NCI-H2196 treated with DMSO at 0.1 percent for 48 hours (cell line): ENCODE results near the gene P3R3URF.

Source experiments
- DNase-seq: peaks from one replicate; lab custom pipeline; 2025; ENCODE audit not compliant: unreplicated experiment; lab: John Stamatoyannopoulos, UW

The P3R3URF gene

GRCh38 chr1:46174448-46175231 is 1.6 kb downstream of the P3R3URF start, which contains the start of gene TSPAN1:
Gene TSPAN1 (plus strand): TSS chr1:46175087. CDS start chr1:46181108, 6,021 bp downstream.
- DNase-seq = no peak

- peak; percentile 25 for DNase-seq
Observed at GRCh38 chr1:46173361-46173856, 2.9 kb downstream of the P3R3URF start.

- no peak for DNase-seq
Observed at GRCh38 chr1:46172321-46172720, 4.0 kb downstream of the P3R3URF start.

GRCh38 chr1:46171871-46172270 is 4.4 kb downstream of the P3R3URF start:
- peak; percentile 17 for DNase-seq

- DNase-seq = no peak
Observed at GRCh38 chr1:46171351-46171750, 4.9 kb downstream of the P3R3URF start.

GRCh38 chr1:46169811-46170454 is 6.4 kb downstream of the P3R3URF start:
- no peak for DNase-seq

- DNase-seq = no peak
Observed at GRCh38 chr1:46168477-46168876, 7.8 kb downstream of the P3R3URF start.

GRCh38 chr1:46166521-46167462 is 9.5 kb downstream of the P3R3URF start:
- no peak for DNase-seq

- DNase-seq = no peak
Observed at GRCh38 chr1:46160212-46160611, 16.1 kb downstream of the P3R3URF start.

GRCh38 chr1:46159516-46159915 is 16.8 kb downstream of the P3R3URF start:
- no peak for DNase-seq

- no peak for DNase-seq
Observed at GRCh38 chr1:46158312-46159281, 17.7 kb downstream of the P3R3URF start.

GRCh38 chr1:46157916-46158311 is 18.4 kb downstream of the P3R3URF start:
- DNase-seq = no peak

- DNase-seq = no peak
Observed at GRCh38 chr1:46153732-46154131, 22.6 kb downstream of the P3R3URF start.

- DNase-seq = no peak
Observed at GRCh38 chr1:46153228-46153627, 23.1 kb downstream of the P3R3URF start.

- no peak for DNase-seq
Observed at GRCh38 chr1:46152016-46152415, 24.3 kb downstream of the P3R3URF start.

- DNase-seq = no peak
Observed at GRCh38 chr1:46150085-46150484, 26.2 kb downstream of the P3R3URF start.

- DNase-seq = no peak
Observed at GRCh38 chr1:46148318-46148717, 28.0 kb downstream of the P3R3URF start.

GRCh38 chr1:46137916-46138315 is 38.4 kb downstream of the P3R3URF start:
- DNase-seq = no peak

- DNase-seq = no peak
Observed at GRCh38 chr1:46136711-46137110, 39.6 kb downstream of the P3R3URF start.
